GM21576 (cell line): ENCODE data around the gene EDNRA.

Experiments
- ATAC-seq: cut with Tn5 transposase; IDR thresholded peaks from one replicate; pipeline ENCODE4 v1.9.1; 2021; ENCODE audit warnings: mild to moderate bottlenecking, moderate library complexity; ENCODE audit not compliant: unreplicated experiment

Gene EDNRA

GRCh38 chr4:147496500-147496899, 15.6 kb downstream of the EDNRA start:
- no peak for ATAC-seq

- no peak for ATAC-seq
Measured at GRCh38 chr4:147498031-147498660, 17.2 kb downstream of the EDNRA start.

- ATAC-seq = no peak
Measured at GRCh38 chr4:147508346-147508745, 27.4 kb downstream of the EDNRA start.

- no peak for ATAC-seq
Measured at GRCh38 chr4:147509386-147509785, 28.5 kb downstream of the EDNRA start.

DNA sequence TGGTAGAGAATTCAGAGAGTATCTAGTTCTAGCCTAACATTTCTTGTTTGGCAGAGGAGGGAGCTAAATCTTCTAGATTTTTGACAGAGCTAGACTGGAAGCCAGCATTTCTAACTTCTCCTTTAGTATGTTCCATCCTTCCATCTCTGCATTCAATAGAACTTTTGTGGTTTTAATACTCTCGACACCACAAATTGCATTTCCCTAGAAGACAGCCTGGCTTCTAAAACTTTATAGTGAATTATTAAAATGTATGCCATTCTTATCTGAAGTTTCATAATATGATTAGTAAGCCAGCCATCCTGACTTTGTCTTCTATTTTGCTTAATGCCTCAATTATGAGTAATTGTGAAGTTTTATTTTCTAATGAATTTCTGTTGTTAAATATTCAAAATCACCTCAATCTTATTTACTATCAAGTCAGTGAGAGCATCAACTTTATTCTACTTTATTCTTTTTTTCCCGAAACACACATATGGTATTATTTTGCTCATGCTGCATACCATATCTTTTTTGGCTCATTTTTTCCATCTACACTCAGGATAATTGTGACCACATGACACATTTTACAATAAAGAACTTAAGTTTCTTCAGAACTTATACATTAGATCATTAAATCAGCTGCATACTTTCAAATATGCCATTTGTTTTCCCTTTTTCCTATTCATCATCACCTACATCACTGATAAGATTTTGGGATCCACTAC, 30.2 kb downstream of the EDNRA start:
- no peak for ATAC-seq

DNA sequence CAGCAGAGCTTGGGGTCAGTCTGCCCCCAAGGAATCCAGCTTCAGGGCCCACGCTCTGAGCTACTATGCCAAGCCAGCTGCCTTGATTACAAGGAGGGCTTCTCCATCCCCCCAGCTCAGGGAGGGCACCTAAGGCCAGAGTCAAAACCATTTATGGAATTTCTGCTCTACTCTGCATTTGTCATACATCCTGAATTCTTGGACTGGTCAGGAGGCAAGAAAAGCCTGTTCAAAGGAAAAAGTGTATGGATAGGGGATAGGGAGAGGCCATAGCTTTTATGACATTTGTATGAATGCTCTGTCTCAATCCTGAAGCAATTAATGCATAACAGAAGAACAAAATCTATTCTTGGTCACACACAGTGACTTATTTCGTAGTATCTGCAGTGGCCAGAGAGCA, 32.2 kb downstream of the EDNRA start:
- no peak for ATAC-seq

DNA sequence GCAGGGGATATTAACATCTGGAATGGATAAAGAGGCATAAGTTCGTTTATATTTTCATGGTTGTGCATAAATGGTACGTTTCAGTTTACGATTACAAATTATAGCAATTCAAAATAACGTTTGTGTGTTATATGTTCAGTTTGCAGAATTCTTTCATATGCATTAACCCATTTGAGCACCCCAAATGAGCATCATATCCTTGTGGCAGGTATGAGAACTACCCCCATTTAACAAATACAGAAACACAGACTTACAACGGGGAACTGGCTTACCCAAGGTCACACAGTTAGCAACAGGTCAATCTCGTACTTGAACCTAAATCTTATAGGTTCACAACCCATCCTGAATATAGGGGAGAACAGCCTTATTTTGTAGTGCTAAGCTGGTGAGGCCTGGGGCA, 33.1 kb downstream of the EDNRA start:
- no peak for ATAC-seq

DNA sequence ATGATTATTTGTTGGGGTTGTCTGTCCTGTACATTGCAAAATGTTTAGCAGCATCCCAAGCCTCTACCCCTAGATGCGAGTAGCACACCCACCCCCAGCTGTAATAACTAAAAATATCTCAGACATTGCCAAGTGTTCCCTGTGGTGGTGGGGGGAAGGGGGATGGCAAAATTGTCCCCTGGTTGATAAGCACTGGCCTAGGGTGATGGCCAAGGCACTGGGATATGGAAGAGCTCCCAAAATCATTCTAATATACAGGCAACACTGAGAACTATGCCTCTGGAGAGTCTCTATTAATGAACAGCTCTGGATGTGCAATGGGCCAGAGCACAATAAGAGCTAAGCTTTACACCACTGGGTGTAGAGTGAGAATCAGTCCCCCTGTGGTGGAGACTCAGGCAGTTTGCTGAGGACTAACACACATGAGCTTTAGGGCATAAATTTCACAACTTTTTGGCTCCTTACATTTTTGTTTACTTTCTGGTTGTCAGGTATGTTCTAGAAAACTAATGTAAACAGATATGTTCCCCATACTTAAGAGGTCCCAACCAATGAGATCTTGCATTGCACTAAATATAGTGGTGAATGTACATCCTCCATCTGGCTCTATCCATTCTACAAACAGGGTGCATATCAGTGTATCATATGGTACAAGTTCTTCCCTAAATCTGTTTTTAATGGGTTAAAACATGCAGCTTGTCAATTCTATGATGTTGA, 34.5 kb downstream of the EDNRA start:
- ATAC-seq = no peak

- ATAC-seq = no peak
Measured at GRCh38 chr4:147516133-147516532, 35.2 kb downstream of the EDNRA start.

GRCh38 chr4:147518086-147518485, 37.2 kb downstream of the EDNRA start:
- ATAC-seq = no peak

DNA sequence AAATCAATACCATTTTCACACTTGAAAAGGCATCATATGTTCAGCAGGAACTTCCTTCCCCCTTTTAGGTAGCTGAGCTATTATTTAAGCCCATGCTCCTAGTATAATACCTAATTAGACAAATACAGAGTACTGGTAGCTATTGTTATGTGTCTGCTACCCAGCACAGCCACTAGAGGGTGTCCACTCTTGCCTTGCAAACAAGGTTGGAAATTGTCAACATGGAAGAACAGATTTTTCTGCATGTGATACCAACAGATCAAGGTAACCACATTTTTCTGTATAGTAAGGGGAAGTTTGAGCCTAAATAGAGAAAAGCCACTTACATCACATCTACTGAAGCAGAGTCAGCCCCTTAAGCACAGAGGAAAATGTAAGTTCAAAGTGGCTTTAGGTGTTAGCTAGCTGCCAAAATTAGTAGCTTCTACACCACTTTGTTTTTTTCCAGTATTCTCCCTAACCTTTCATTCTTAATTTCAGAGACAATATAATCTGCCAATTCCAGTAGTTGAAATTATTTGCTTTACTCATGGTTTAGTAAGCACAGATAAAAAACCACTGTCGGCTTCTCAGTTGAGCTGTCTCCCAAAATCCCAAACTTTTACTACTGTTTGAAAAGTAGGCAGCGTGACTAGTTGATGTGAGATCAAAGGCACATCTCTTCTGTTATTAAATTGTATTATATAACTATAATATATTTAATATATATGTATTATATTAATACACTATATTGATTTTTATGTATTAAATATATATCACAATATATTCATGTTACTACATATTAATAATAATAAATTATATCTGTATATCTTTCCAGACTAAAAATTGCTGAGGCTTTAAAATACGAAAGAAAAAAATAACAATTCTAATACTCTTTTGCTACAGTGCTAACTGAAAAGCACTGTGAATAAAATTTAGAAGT, 38.2 kb downstream of the EDNRA start:
- peak; percentile 92 for ATAC-seq

DNA sequence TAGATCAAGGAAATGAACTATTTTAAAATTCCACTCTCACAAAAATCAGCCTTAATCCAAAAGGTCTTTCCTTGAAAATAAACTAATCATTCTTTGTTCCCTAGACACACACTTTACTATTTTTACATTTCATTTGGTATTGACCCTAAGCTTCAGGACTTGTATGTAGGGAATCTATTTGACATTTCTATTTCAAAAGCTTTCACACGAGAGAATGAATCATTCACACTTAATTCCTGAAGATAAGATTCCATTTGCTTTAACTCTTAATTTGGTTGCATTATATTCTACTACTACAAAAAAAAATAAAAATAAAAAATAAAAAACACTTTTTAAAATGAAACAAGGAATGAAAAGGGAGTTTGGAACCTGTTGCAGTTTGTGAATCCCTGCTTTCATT, 43.7 kb downstream of the EDNRA start:
- no peak for ATAC-seq

GRCh38 chr4:147525494-147526271, 44.8 kb downstream of the EDNRA start:
- no peak for ATAC-seq

- ATAC-seq = peak; percentile 50
Measured at GRCh38 chr4:147526272-147526654, 45.4 kb downstream of the EDNRA start.

DNA sequence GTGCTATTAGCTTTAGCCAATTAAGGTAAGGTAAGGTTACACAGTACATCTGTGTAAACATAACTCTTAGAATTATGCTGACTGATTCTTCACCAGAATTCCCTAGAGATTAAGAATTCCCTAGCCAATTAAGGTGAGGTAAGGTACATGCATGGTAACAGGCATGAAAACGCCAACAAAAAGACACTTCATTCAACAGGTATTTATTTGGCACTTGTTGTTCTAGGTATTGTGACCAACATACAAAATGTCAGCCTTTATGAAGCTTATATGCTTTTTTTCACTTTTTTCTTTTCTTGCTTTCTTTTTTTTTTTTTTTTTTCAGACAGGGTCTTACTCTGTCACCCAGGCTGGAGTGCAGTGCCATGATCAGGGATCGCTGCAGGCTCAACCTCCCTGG, 47.2 kb downstream of the EDNRA start:
- ATAC-seq = no peak

- no peak for ATAC-seq
Measured at GRCh38 chr4:147530134-147530533, 49.2 kb downstream of the EDNRA start.

GRCh38 chr4:147530723-147531122, 49.8 kb downstream of the EDNRA start:
- no peak for ATAC-seq

DNA sequence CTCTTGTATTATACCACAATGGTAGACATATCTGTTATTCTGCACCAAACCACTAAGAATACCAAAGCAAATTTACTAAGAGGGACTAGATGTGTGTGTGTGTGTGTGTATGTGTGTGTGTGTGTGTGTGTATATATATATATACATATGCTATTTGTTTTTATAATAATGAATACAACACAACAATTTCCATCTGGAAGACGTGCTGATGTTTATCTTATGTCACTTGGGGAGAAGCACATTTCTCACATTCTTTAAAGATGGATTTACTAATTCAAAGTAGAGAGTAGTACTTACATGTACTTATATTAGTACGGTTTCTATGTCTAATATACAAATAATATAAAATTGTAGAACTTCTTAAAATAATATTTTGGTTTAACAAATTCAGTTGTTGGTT, 52.0 kb downstream of the EDNRA start:
- no peak for ATAC-seq

DNA sequence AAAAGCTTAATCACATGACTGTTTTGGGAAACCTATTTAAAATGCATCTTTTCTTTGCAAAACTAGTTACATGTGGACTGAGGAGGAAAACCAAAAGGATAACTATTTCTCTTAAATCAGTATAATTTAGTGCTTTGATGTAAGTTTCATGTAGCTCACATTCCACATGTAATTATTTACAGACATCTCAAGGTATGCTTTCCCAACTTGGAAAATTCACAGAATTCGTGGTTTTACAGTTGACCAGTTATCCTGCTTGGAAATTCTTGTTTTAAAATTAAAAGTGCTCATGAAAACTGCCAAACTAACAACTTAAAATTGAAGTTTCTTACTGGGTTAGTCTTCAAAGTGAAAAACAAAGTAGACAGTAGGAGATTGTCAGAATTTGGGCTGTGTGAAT, 52.4 kb downstream of the EDNRA start:
- no peak for ATAC-seq

DNA sequence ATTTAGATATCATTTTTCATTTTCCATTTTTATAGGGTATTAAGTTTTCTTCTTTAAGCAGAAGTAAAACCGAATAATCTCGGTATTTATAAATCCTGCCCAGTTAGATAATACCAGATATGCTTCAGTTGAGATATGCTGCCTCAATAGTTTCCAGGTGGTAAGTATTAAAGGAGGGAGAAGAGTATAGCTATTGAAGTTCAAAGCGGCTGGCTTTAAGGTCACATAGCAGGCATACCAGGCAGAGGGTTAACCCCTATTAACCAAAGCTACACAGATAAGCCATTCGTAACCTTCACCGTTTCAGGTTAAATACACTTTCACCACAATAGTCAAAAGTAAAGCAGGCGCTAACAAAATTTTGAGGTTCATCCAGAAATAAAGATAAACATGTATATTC, 54.2 kb downstream of the EDNRA start:
- ATAC-seq = no peak
